ENCODE measurements around the gene TGIF2. TPM values are rescaled to one million over a fixed set of nuclear protein-coding genes. Genes with fewer than 3 reads are reported as not detected.
A peak's percentile ranks its signal among the peaks of the same experiment; 100 is the strongest.

Gene TGIF2
- total RNA-seq, 1 donor from 2014 or later: 140 TPM

- no peaks in the 10 kb centered on the region for H3K36me3 Mint-ChIP-seq (ENCODE audit: insufficient read depth)
- no peak for TF ChIP-seq CTCF (IDR thresholded peaks at IDR 0.05; ENCODE audit: unreplicated experiment)
These were observed 51.5 kb downstream of the TGIF2 start for GRCh38 chr20:36624944-36625324.

DNA sequence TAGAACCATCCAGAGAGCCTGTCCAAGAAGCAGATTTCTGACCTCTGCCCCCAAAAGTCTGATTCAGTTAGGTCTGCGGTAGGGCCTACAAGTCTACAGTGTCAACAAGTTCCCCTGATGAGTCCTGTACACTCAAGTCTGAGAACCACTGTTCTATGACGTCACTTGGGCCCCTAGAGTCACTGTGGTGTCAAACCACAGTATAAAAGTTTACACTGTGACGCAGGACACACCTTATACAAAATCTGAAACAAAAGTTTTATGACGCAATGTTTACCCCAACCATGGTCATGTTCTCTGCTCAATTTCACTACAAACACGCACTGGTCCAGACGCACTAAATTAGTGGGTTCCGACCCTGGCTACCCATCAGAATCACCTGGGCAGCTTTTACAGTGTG, 54.7 kb downstream of the TGIF2 start:
- peaks cover 6% of the 10 kb centered on the region for H3K4me1 Mint-ChIP-seq (ENCODE audit: low read depth)
- no peak for TF ChIP-seq CTCF (IDR thresholded peaks at IDR 0.05; ENCODE audit: unreplicated experiment)
- H3K36me3 Mint-ChIP-seq (ENCODE audit: insufficient read depth): no peaks in the 10 kb centered on the region
- H3K4me3 Mint-ChIP-seq (ENCODE audit: low read depth): no peak overlapping the region
- DNase-seq (ENCODE audit: low spot score, unreplicated experiment): no peak
- no peak overlapping the region for H3K27ac Mint-ChIP-seq
- H3K27me3 Mint-ChIP-seq: no peaks in the 10 kb centered on the region
- no peaks in the 10 kb centered on the region for H3K9me3 Mint-ChIP-seq (ENCODE audit: low read depth)

More at GRCh38 chr20:36624944-36625324, 51.5 kb downstream of the TGIF2 start:
- Mint-ChIP-seq H3K4me3 (ENCODE audit: low read depth) (no peak overlapping the region), H3K9me3 (ENCODE audit: low read depth) (no peaks in the 10 kb centered on the region), H3K4me1 (ENCODE audit: low read depth) (peaks cover 4% of the 10 kb centered on the region), H3K27ac (no peak overlapping the region), H3K27me3 (no peaks in the 10 kb centered on the region)
- no peak for DNase-seq (ENCODE audit: low spot score, unreplicated experiment)

- no peak for DNase-seq (ENCODE audit: low spot score, unreplicated experiment)
- H3K27ac Mint-ChIP-seq: no peak overlapping the region
- no peak for TF ChIP-seq CTCF (IDR thresholded peaks at IDR 0.05; ENCODE audit: unreplicated experiment)
- H3K9me3 Mint-ChIP-seq (ENCODE audit: low read depth): no peaks in the 10 kb centered on the region
- H3K27me3 Mint-ChIP-seq: no peaks in the 10 kb centered on the region
- no peaks in the 10 kb centered on the region for H3K36me3 Mint-ChIP-seq (ENCODE audit: insufficient read depth)
- H3K4me3 Mint-ChIP-seq (ENCODE audit: low read depth): no peak overlapping the region
- peaks cover 2% of the 10 kb centered on the region for H3K4me1 Mint-ChIP-seq (ENCODE audit: low read depth)
These were observed 56.6 kb downstream of the TGIF2 start for GRCh38 chr20:36629719-36630681.

- Mint-ChIP-seq H3K4me1 (ENCODE audit: low read depth) (peaks cover 2% of the 10 kb centered on the region), H3K36me3 (ENCODE audit: insufficient read depth) (no peaks in the 10 kb centered on the region), H3K27ac (no peak overlapping the region), H3K27me3 (no peaks in the 10 kb centered on the region), H3K4me3 (ENCODE audit: low read depth) (no peak overlapping the region), H3K9me3 (ENCODE audit: low read depth) (no peaks in the 10 kb centered on the region)
- no peak for DNase-seq (ENCODE audit: low spot score, unreplicated experiment)
- no peak for TF ChIP-seq CTCF (IDR thresholded peaks at IDR 0.05; ENCODE audit: unreplicated experiment)
These were observed 58.2 kb downstream of the TGIF2 start for GRCh38 chr20:36631646-36632045.

DNA sequence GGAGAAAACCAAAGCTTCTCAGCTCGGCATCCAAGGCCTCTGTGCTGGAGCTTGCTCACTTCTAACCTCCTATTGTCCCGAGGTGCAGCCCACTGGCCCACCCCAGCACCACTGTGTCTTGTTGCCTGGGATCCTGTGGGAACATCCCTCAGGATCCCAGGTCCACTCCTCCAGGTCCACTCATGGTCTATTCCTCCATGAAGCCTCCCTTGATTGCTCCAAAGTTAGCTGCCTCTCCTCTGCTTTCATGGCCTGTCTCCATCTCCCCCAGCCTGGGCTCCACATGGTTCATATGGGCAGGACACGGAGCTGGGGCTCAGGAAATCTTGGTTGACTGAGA, 58.7 kb downstream of the TGIF2 start:
- Mint-ChIP-seq H3K27ac (peak overlapping the region; percentile 74), H3K27me3 (no peaks in the 10 kb centered on the region), H3K4me1 (ENCODE audit: low read depth) (peaks cover 2% of the 10 kb centered on the region), H3K36me3 (ENCODE audit: insufficient read depth) (no peaks in the 10 kb centered on the region), H3K4me3 (ENCODE audit: low read depth) (no peak overlapping the region), H3K9me3 (ENCODE audit: low read depth) (no peaks in the 10 kb centered on the region)
- no peak for TF ChIP-seq CTCF (IDR thresholded peaks at IDR 0.05; ENCODE audit: unreplicated experiment)
- DNase-seq (ENCODE audit: low spot score, unreplicated experiment): no peak
